K562 (cell line): ENCODE data around the gene ACKR2. TPM values are rescaled to one million over a fixed set of nuclear protein-coding genes. Genes with fewer than 3 reads are reported as not detected.

Experiments
- ATF7 ChIP-seq: fragments of 450-650 bp; IDR thresholded peaks from 2 replicates; pipeline ENCODE4 v1.7.1; 2014; ENCODE audit warnings: mild to moderate bottlenecking, moderate library complexity
- ELF1 ChIP-seq: fragments of 200-800 bp; sonication (Bioruptor generic); IDR thresholded peaks from 2 replicates; pipeline ENCODE4 v1.6.1; 2016; ENCODE audit warnings: missing genetic modification characterization, missing compliant biosample characterization
- ETV1 ChIP-seq: fragments of 450-650 bp; conservative IDR thresholded peaks from 2 replicates; pipeline ENCODE4 v1.6.1; 2016; ENCODE audit warnings: missing genetic modification characterization, control low read depth, low read depth, missing compliant biosample characterization
- GATAD2A ChIP-seq: fragments of 450-650 bp; IDR thresholded peaks from 2 replicates; pipeline ENCODE4 v1.6.1; 2017
- MIER1 ChIP-seq: fragments of 450-650 bp; IDR thresholded peaks from 2 replicates; pipeline ENCODE4 v1.6.1; 2016; ENCODE audit warnings: antibody characterized with exemption, mild to moderate bottlenecking, low read depth
- SMC3 ChIP-seq: conservative IDR thresholded peaks from 2 replicates; pipeline ENCODE4 v1.6.1; 2011; ENCODE audit warnings: low read depth, low read length, improper control_type of control experiment; ENCODE audit not compliant: insufficient read depth
- TRIM24 ChIP-seq, 2 experiments: fragments of 450-650 bp; IDR thresholded peaks; 2 replicates each; pipeline ENCODE4 v1.6.1; 2016
- ZBTB40 ChIP-seq, 2 experiments: fragments of 450-650 bp in 1 of 2; sonication (generic) in 1 of 2; formaldehyde crosslinking in 1 of 2; IDR thresholded peaks; 2 replicates each; pipeline versions ENCODE4 v1.7.1 to v1.9.0; 2016 to 2022; ENCODE audit warnings: inconsistent platforms in 1 of 2, mild to moderate bottlenecking in 1 of 2, missing genetic modification reagents in 1 of 2
- ZNF41 ChIP-seq: fragments of 250-450 bp; sonication (Bioruptor Pico); conservative IDR thresholded peaks from 2 replicates; pipeline ENCODE4 v1.4.0; 2020; ENCODE audit warnings: mild to moderate bottlenecking
- polyA plus RNA-seq, 8 experiments: library from polyadenylated mRNA; depleted of rRNA in 4 of 8; stranded (reverse) in 5 of 8; unstranded in 3 of 8; fragments of >200 nt; fragmentation: Nextera tagmentation in 2 of 8; fragmentation: Illumina TruSeq in 1 of 8; extraction: Ambion mirVana in 2 of 8; extraction: Trizol in 1 of 8; gene quantifications; 2 replicates each; pipeline versions ENCODE4 v1.2.1 to v1.2.3, GENCODE V29; 2011 to 2014; ENCODE audit warnings: inconsistent platforms in 1 of 8, missing spikeins in 1 of 8
- total RNA-seq, 7 experiments: library from RNA; depleted of rRNA in 6 of 7; stranded (reverse); fragments of >200 nt in 6 of 7; fragmentation: Illumina TruSeq in 2 of 7; extraction: Trizol in 2 of 7; gene quantifications; 2 replicates each; pipeline versions ENCODE4 v1.2.1 to v1.2.3, GENCODE V29; 2011 to 2021; ENCODE audit warnings: low replicate concordance in 1 of 7
- TF ChIP-seq, protein P1 (sequence below): IDR thresholded peaks from 2 replicates; pipeline ENCODE4 v1.6.1; 2016; ENCODE audit warnings: missing genetic modification characterization, missing compliant biosample characterization
- TF ChIP-seq, protein P2 (sequence below): IDR thresholded peaks from 2 replicates; pipeline ENCODE4 v1.6.1; 2014; ENCODE audit warnings: antibody characterized with exemption

Gene ACKR2
- total and polyA plus RNA-seq, 9 of the 15 experiments (the other 6 are each of a cell fraction or from before 2014, with no cell fraction given): 0.03 to 0.69 (median 0.25) TPM; not detected in 1

DNA sequence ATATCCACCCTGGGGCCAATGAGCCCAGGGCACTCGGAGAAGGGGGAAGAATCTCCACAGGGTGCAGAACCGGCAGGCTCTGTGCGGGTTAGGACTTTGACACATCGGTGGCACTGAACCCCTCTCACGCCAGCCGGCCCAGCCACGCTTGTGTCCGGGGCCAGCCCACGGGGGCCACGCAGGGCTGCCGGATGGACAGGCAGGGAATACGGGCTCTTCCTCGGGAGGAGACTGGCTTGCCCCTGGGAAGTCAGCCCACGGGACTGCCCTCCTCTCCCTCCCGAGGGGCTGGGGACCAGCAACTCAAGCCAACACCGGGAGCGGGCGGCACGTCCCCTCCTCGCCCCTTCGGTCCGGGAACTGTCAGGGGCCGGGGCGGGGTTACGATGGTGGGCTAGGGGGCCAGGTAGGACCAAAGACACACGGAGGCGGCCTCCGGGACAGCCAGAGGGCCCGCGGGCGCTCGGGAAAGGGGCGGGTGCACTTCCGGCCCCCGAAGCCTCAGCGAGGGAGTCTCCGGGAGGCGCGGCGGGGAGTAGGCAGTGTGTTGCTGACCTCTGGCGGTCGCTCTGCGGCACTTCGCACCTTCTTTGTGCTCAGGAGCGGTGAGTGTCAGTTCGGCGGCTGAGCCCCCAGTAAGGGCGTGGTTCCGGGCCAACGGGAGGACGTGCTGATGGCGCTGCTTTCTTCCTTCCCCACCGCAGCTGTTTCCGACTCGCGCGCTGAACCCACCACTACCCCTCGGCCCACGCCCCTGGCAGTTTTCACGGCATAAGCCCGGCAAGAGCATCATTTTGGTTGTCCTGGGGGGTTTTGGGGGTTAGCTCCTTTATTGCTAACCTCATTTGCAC is 71.6 kb downstream of the ACKR2 start (continued):
- TF ChIP-seq ZBTB40 (IDR thresholded peaks at IDR 0.05): peak; percentile 73
- no peak for TF ChIP-seq ZBTB40 (CRISPR knock-in tag; IDR thresholded peaks at IDR 0.05)
- TF ChIP-seq, protein P1, sequence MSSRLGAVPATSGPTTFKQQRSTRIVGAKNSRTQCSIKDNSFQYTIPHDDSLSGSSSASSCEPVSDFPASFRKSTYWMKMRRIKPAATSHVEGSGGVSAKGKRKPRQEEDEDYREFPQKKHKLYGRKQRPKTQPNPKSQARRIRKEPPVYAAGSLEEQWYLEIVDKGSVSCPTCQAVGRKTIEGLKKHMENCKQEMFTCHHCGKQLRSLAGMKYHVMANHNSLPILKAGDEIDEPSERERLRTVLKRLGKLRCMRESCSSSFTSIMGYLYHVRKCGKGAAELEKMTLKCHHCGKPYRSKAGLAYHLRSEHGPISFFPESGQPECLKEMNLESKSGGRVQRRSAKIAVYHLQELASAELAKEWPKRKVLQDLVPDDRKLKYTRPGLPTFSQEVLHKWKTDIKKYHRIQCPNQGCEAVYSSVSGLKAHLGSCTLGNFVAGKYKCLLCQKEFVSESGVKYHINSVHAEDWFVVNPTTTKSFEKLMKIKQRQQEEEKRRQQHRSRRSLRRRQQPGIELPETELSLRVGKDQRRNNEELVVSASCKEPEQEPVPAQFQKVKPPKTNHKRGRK (tag): no peak
- no peak; a peak in 1 of 4 replicates for TF ChIP-seq TRIM24 (IDR thresholded peaks at IDR 0.05)
- peak; percentile 78 for TF ChIP-seq ELF1 (tag)
- no peak for TF ChIP-seq MIER1
- 0 out of 2 replicates have a peak, but pooled peaks have one; percentile 42 for TF ChIP-seq GATAD2A
- no peak for TF ChIP-seq ZNF41 (CRISPR knock-in tag)
- TF ChIP-seq, protein P2, sequence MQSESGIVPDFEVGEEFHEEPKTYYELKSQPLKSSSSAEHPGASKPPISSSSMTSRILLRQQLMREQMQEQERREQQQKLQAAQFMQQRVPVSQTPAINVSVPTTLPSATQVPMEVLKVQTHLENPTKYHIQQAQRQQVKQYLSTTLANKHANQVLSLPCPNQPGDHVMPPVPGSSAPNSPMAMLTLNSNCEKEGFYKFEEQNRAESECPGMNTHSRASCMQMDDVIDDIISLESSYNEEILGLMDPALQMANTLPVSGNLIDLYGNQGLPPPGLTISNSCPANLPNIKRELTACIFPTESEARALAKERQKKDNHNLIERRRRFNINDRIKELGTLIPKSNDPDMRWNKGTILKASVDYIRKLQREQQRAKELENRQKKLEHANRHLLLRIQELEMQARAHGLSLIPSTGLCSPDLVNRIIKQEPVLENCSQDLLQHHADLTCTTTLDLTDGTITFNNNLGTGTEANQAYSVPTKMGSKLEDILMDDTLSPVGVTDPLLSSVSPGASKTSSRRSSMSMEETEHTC: 0 out of 2 replicates have a peak, but pooled peaks have one; percentile 17
- TF ChIP-seq ETV1 (tag): peak; percentile 93
- peak; percentile 63; the same call in 1 of the 2 replicates for TF ChIP-seq ATF7
- peak; percentile 99 for TF ChIP-seq SMC3
